A673 (cell line): ENCODE data around the gene PDIA4. TPM values are rescaled to one million over a fixed set of nuclear protein-coding genes. Genes with fewer than 3 reads are reported as not detected.

ENCODE experiments used
- BruUV-seq: library from RNA; stranded (reverse); fragments of 400-500 nt; replicated peaks from 2 replicates; lab custom pipeline; 2021; lab: Mats Ljungman, UMichigan
- CTCF ChIA-PET: fragments of 300-600 bp; sonication (Branson Sonifier 250); formaldehyde crosslinking; loops from one replicate; lab custom pipeline; 2022; ENCODE audit warnings: antibody characterized with exemption; lab: Charles Lee
- POLR2A ChIA-PET: fragments of 300-600 bp; sonication (Branson Sonifier 250); formaldehyde crosslinking; loops from one replicate; lab custom pipeline; 2022; ENCODE audit warnings: antibody characterized with exemption; ENCODE audit not compliant: low non-redundant PET; lab: Charles Lee
- DNase-seq: peaks from one replicate; pipeline ENCODE4 v3.0.0-alpha.2; 2015; ENCODE audit warnings: low spot score
- H3K27ac ChIP-seq: fragments of 200-600 bp; sonication (generic); 2 replicates; pipeline ENCODE4 v1.5.1; 2016; ENCODE audit warnings: mixed run types, low read depth, mild to moderate bottlenecking, mixed read lengths, antibody characterized with exemption, low read length; ENCODE audit not compliant: poor library complexity, severe bottlenecking
- H3K27me3 ChIP-seq: fragments of 200-600 bp; sonication (generic); replicated peaks from 2 replicates; pipeline ENCODE4 v1.6.1; 2017; ENCODE audit warnings: mixed run types, low read depth, mild to moderate bottlenecking, mixed read lengths, antibody characterized with exemption, low read length; ENCODE audit not compliant: insufficient read depth, poor library complexity
- H3K36me3 ChIP-seq: fragments of 200-600 bp; sonication (generic); 2 replicates; pipeline ENCODE4 v1.6.1; 2016; ENCODE audit warnings: mixed run types, mild to moderate bottlenecking, mixed read lengths, antibody characterized with exemption, low read length; ENCODE audit not compliant: insufficient read depth, poor library complexity, severe bottlenecking
- H3K4me1 ChIP-seq: fragments of 200-600 bp; sonication (generic); 2 replicates; pipeline ENCODE4 v1.6.1; 2017; ENCODE audit warnings: mixed run types, mild to moderate bottlenecking, mixed read lengths, antibody characterized with exemption, low read length; ENCODE audit not compliant: insufficient read depth, poor library complexity, severe bottlenecking
- H3K4me3 ChIP-seq: fragments of 200-600 bp; sonication (generic); 2 replicates; pipeline ENCODE4 v1.5.1; 2016; ENCODE audit warnings: low read depth, mixed run types, mild to moderate bottlenecking, mixed read lengths, low read length; ENCODE audit not compliant: poor library complexity, severe bottlenecking
- H3K9me3 ChIP-seq: fragments of 200-600 bp; sonication (generic); 2 replicates; pipeline ENCODE4 v1.6.1; 2016; ENCODE audit warnings: mixed run types, low read depth, mild to moderate bottlenecking, mixed read lengths, antibody characterized with exemption, low read length; ENCODE audit not compliant: poor library complexity, severe bottlenecking
- CTCF ChIP-seq: fragments of 300-800, 200-600 bp; sonication (generic); conservative IDR thresholded peaks from 2 replicates; pipeline ENCODE4 v1.5.1; 2017; ENCODE audit warnings: low read depth, mild to moderate bottlenecking, antibody characterized with exemption, low read length, moderate library complexity, mixed read lengths
- EZH2 ChIP-seq: fragments of 200-600 bp; sonication (generic); IDR thresholded peaks from 2 replicates; pipeline ENCODE4 v1.6.1; 2017; ENCODE audit warnings: borderline replicate concordance, low read depth, mild to moderate bottlenecking, mixed read lengths, antibody characterized with exemption, low read length; ENCODE audit not compliant: poor library complexity, severe bottlenecking
- intact Hi-C: fragments of 100-400 bp; cut with micrococcal nuclease; formaldehyde crosslinking; loops from one replicate; pipeline ENCODE4 v1.10.0; 2022; ENCODE audit not compliant: unreplicated experiment
- total RNA-seq: library from RNA; stranded (reverse); gene quantifications from 2 replicates; pipeline ENCODE4 v1.2.3, GENCODE V29; 2021

The PDIA4 gene
- total RNA-seq, 1 experiment from 2014 or later, result 235 TPM

DNA sequence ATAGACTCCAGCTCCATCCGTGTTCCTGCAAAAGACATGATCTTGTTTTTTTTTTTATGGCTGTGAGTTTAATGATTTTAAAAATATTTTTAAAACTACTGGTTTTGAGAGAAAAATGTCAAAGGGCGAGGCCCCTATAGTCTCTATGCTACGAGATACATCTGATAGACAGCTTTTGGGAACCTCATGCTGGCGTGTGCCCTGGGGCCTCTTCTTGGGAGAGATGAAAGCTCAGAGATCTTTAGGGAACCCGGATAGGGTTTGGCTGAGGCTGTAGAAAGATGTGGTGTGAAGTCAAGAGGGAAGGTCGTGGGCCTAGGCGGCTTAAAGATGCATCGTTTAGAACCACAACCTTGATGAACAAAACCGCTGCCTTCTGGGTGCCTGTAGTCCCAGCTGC, 70.2 kb downstream of the PDIA4 start:
- Histone ChIP-seq H3K4me3 (no peak overlapping the region), H3K27me3 (no peaks in the 10 kb centered on the region), H3K4me1 (no peaks in the 10 kb centered on the region), H3K9me3 (no peaks in the 10 kb centered on the region), H3K27ac (no peak overlapping the region), H3K36me3 (no peaks in the 10 kb centered on the region)
- POLR2A ChIA-PET, result no interaction called here
- CTCF ChIA-PET, result no interaction called here
- no peak for DNase-seq
- TF ChIP-seq EZH2 (no peak), CTCF (no peak)
- intact Hi-C loops, result no loop called here
- BruUV-seq, result no TSS peak

DNA sequence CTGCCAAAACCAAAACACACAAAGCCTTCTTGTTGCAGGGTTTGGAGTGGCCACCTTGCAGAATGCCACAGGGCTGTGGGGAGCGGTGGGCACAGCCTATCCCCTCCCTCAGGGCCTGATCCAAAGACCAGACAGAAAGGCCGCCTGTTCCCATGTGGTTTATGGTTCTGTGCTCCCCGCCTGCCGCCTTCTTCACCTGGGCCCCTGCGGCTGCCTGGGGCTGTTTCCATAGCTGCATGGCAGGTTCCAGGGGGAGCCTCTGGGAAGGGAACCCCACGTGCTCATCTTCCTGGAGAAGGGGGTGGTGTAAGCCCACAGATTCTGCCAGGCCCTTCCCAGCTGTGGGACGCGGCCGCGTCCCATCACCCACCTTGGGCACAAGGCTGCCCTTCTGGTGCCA, 73.5 kb downstream of the PDIA4 start:
- Histone ChIP-seq H3K27me3 (no peaks in the 10 kb centered on the region), H3K27ac (no peak overlapping the region), H3K9me3 (no peaks in the 10 kb centered on the region), H3K4me1 (no peaks in the 10 kb centered on the region), H3K4me3 (no peak overlapping the region), H3K36me3 (no peaks in the 10 kb centered on the region)
- no TSS peak for BruUV-seq
- intact Hi-C loops, result no loop called here
- ChIA-PET POLR2A (no interaction called here), CTCF (no interaction called here)
- TF ChIP-seq EZH2 (no peak), CTCF (no peak)
- no peak for DNase-seq

DNA sequence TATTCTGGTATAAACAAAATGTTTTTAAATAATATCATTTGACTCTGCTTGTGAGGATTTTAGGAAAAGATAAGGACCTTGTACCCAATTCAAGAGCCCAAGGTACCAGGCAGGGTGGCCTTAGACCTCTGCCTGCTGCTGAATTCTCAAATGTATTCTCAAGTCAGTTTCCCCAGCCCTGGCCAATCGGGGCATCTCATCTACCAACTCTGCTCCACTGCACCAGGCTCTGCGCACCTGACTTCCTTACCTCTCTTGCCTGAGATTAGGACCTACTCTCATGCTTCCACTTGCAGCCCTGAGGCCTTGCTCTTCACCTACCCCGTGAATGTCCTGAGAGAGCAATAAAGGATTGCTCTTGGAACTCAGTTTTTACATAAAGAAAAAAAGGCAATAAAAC, 74.6 kb downstream of the PDIA4 start:
- no peak for DNase-seq
- Histone ChIP-seq H3K27me3 (no peaks in the 10 kb centered on the region), H3K36me3 (no peaks in the 10 kb centered on the region), H3K4me1 (no peaks in the 10 kb centered on the region), H3K27ac (no peak overlapping the region), H3K4me3 (no peak overlapping the region), H3K9me3 (no peaks in the 10 kb centered on the region)
- ChIA-PET CTCF (no interaction called here), POLR2A (no interaction called here)
- no TSS peak for BruUV-seq
- TF ChIP-seq EZH2 (no peak), CTCF (no peak)
- intact Hi-C loops, result no loop called here

Other genes with a start within 250 kb of the PDIA4 start
- 123 and 140 TPM in 2 replicates for gene EZH2, start 144.2 kb downstream of the PDIA4 start, total RNA-seq
- 9.8 and 9.9 TPM in 2 replicates for gene ZNF786, start 62.2 kb upstream of the PDIA4 start, total RNA-seq
- gene ZNF425, start 97.8 kb upstream of the PDIA4 start, total RNA-seq, result 1.1 and 1.2 TPM in 2 replicates
- gene ZNF398, start 118.9 kb upstream of the PDIA4 start, total RNA-seq, result 22.3 and 23.3 TPM in 2 replicates
- 34.5 and 38.2 TPM in 2 replicates for gene ZNF282, start 167.0 kb upstream of the PDIA4 start, total RNA-seq
- 12.3 and 16.4 TPM in 2 replicates for gene ZNF212, start 211.1 kb upstream of the PDIA4 start, total RNA-seq
- 10.8 and 11.3 TPM in 2 replicates for gene ZNF783, start 233.7 kb upstream of the PDIA4 start, total RNA-seq